Neural progenitor cell (in vitro differentiated cells): Measurements from ENCODE around the gene OR52K1. TPM values are rescaled to one million over a fixed set of nuclear protein-coding genes. Genes with fewer than 3 reads are reported as not detected.

Source experiments
- DNase-seq: peaks from one replicate; pipeline ENCODE4 v3.0.0-alpha.2; 2016; ENCODE audit warnings: low spot score
- H2AFZ ChIP-seq: fragments of 200-600 bp; sonication (generic); replicated peaks from 2 replicates; pipeline ENCODE4 v1.6.1; 2016; ENCODE audit warnings: antibody characterized with exemption
- H3F3A ChIP-seq: fragments of 200-600 bp; sonication (generic); 2 replicates; pipeline ENCODE4 v1.6.1; 2016; ENCODE audit warnings: antibody characterized with exemption, low read depth
- H3K27ac ChIP-seq: fragments of 200-600 bp; sonication (generic); 2 replicates; pipeline ENCODE4 v1.5.1; 2016; ENCODE audit warnings: mild to moderate bottlenecking
- H3K27me3 ChIP-seq: fragments of 200-600 bp; sonication (generic); 2 replicates; pipeline ENCODE4 v1.6.1; 2016; ENCODE audit warnings: mild to moderate bottlenecking, moderate library complexity
- H3K36me3 ChIP-seq: fragments of 200-600 bp; sonication (generic); 2 replicates; pipeline ENCODE4 v1.5.1; 2016
- H3K4me1 ChIP-seq: fragments of 200-600 bp; sonication (generic); 2 replicates; pipeline ENCODE4 v1.6.1; 2016; ENCODE audit warnings: mixed run types
- H3K4me2 ChIP-seq: fragments of 200-600 bp; sonication (generic); 2 replicates; pipeline ENCODE4 v1.6.1; 2016
- H3K4me3 ChIP-seq: fragments of 200-600 bp; sonication (generic); 2 replicates; pipeline ENCODE4 v1.5.1; 2016
- H3K79me2 ChIP-seq: fragments of 200-600 bp; sonication (generic); 2 replicates; pipeline ENCODE4 v1.6.1; 2016; ENCODE audit warnings: low read depth
- H3K9ac ChIP-seq: fragments of 200-600 bp; sonication (generic); 2 replicates; pipeline ENCODE4 v1.6.1; 2016
- H3K9me3 ChIP-seq: fragments of 200-600 bp; sonication (generic); 2 replicates; pipeline ENCODE4 v1.5.1; 2016; ENCODE audit warnings: low read depth
- H4K20me1 ChIP-seq: fragments of 200-600 bp; sonication (generic); 2 replicates; pipeline ENCODE4 v1.6.1; 2016; ENCODE audit warnings: low read depth
- H3K27ac Mint-ChIP-seq: 3 replicates; pipeline ENCODE4 v1.8.0; 2021; ENCODE audit warnings: mixed read lengths
- H3K27me3 Mint-ChIP-seq: 2 replicates; pipeline ENCODE4 v1.8.0; 2022; ENCODE audit warnings: low read depth, mild to moderate bottlenecking, inconsistent platforms, moderate library complexity, mixed read lengths; ENCODE audit not compliant: insufficient read depth
- H3K36me3 Mint-ChIP-seq: 3 replicates; pipeline ENCODE4 v1.8.0; 2021; ENCODE audit warnings: mixed read lengths
- H3K4me1 Mint-ChIP-seq: 3 replicates; pipeline ENCODE4 v1.8.0; 2021; ENCODE audit warnings: mixed read lengths
- H3K4me3 Mint-ChIP-seq: 3 replicates; pipeline ENCODE4 v1.8.0; 2021; ENCODE audit warnings: mild to moderate bottlenecking, moderate library complexity, mixed read lengths
- H3K9me3 Mint-ChIP-seq: 3 replicates; pipeline ENCODE4 v1.8.0; 2020; ENCODE audit warnings: mixed read lengths
- CTCF ChIP-seq: fragments of 200-600 bp; sonication (generic); IDR thresholded peaks from 2 replicates; pipeline ENCODE4 v1.5.1; 2017; ENCODE audit warnings: antibody characterized with exemption, mild to moderate bottlenecking
- EZH2 ChIP-seq: fragments of 200-600 bp; sonication (generic); IDR thresholded peaks from 2 replicates; pipeline ENCODE4 v1.6.1; 2017; ENCODE audit warnings: antibody characterized with exemption, mild to moderate bottlenecking, moderate library complexity
- EZH2phosphoT487 ChIP-seq: fragments of 200-600 bp; sonication (generic); IDR thresholded peaks from 2 replicates; pipeline ENCODE4 v1.6.1; 2017; ENCODE audit warnings: antibody characterized with exemption
- total RNA-seq: library from RNA; depleted of rRNA; stranded (reverse); fragments of >200 nt; gene quantifications from 2 replicates; pipeline ENCODE4 v1.2.3, GENCODE V29; 2015; ENCODE audit warnings: low replicate concordance

The OR52K1 gene
- total RNA-seq, 1 donor from 2014 or later, result not detected

DNA sequence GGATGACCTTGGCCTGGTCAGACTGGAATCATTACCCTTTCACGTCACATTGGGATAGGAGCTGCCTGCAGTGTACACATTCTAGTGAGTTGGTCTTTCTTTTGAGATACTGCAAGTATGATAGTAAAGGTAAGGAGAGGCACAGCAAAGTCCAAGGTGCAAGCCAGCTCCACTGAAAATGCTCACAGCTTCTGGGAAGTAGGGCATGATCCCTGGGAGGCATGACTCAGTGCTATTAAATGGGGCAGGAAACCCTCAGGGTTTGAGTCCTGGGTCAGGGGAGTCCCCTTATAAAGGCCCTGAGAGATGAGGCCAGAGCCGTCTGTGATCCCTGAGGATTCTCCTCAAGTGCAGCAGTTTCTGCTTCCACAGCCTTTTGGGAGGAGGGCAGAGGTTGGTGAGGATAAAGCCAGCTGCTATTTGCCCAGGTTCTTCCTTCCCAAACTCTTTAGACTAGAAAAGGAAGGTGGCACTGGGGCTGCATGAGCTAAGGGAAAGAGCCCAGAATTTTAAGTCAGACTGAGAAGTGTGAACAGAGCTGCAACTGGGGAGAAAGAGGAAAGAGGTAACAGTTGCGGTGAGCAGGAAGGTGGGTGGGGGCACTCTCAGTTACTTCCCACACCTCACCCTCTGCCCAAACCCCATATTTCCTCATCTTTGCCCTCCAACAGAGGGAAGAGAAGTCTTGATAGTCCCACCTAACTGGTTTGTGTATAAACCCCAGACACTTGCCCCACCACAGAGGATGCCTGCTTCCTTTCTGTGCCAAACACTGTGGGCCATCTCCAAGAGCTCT, 14.4 kb upstream of the OR52K1 start:
- peaks cover 3% of the 10 kb centered on the region for H3K27me3 Mint-ChIP-seq
- Histone ChIP-seq H3K79me2 (no peaks in the 10 kb centered on the region), H3K36me3 (no peaks in the 10 kb centered on the region), H2AFZ (no peak overlapping the region), H3K27me3 (no peaks in the 10 kb centered on the region), H3K9me3 (no peaks in the 10 kb centered on the region), H3K4me3 (no peak overlapping the region), H3K4me1 (peaks cover 18% of the 10 kb centered on the region), H3K9ac (no peak overlapping the region), H3K27ac (no peak overlapping the region), H3F3A (no peaks in the 10 kb centered on the region), H3K4me2 (no peak overlapping the region), H4K20me1 (no peaks in the 10 kb centered on the region)
- no peaks in the 10 kb centered on the region for H3K36me3 Mint-ChIP-seq
- no peak overlapping the region for H3K27ac Mint-ChIP-seq
- H3K9me3 Mint-ChIP-seq, result peaks cover 8% of the 10 kb centered on the region
- H3K4me1 Mint-ChIP-seq, result peaks cover 2% of the 10 kb centered on the region
- DNase-seq, result no peak
- H3K4me3 Mint-ChIP-seq, result no peak overlapping the region
- TF ChIP-seq CTCF (no peak), EZH2phosphoT487 (no peak), EZH2 (no peak)

DNA sequence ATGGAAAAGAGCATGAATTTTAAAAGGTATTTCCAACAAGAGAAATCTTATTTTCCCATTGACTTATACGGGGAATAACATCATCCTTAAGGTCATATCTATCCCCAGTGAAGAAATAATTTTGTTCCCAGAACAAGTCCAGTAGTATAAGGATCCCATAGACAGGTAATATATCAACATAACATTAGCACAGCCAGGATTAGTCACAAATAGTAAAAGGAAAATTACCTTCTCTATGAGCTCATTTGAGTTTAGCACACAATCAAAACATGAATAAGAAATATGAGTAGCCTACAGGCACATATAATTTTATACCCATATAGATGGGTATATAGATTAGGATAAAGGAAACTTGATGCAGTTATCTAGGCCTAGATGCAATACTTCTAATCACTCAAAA, 2.8 kb upstream of the OR52K1 start:
- Histone ChIP-seq H3K9ac (no peak overlapping the region), H3K4me1 (no peaks in the 10 kb centered on the region), H3K4me3 (no peak overlapping the region), H3K27ac (no peak overlapping the region), H3K9me3 (no peaks in the 10 kb centered on the region), H4K20me1 (no peaks in the 10 kb centered on the region), H3K27me3 (no peaks in the 10 kb centered on the region), H2AFZ (no peak overlapping the region), H3F3A (no peaks in the 10 kb centered on the region), H3K4me2 (no peak overlapping the region), H3K36me3 (no peaks in the 10 kb centered on the region), H3K79me2 (no peaks in the 10 kb centered on the region)
- TF ChIP-seq EZH2phosphoT487, result no peak
- no peak for TF ChIP-seq CTCF
- no peak for TF ChIP-seq EZH2
- Mint-ChIP-seq H3K9me3 (no peaks in the 10 kb centered on the region), H3K4me1 (no peaks in the 10 kb centered on the region), H3K27ac (no peak overlapping the region), H3K36me3 (no peaks in the 10 kb centered on the region), H3K4me3 (no peak overlapping the region), H3K27me3 (no peaks in the 10 kb centered on the region)
- no peak for DNase-seq

- no peaks in the 10 kb centered on the region for H3K9me3 ChIP-seq
- Mint-ChIP-seq H3K9me3 (no peaks in the 10 kb centered on the region), H3K27me3 (no peaks in the 10 kb centered on the region), H3K4me3 (no peak overlapping the region), H3K4me1 (no peaks in the 10 kb centered on the region), H3K27ac (no peak overlapping the region), H3K36me3 (no peaks in the 10 kb centered on the region)
- no peaks in the 10 kb centered on the region for H3K79me2 ChIP-seq
- H3K36me3 ChIP-seq, result no peaks in the 10 kb centered on the region
- DNase-seq, result no peak
- H3K9ac ChIP-seq, result no peak overlapping the region
- no peak overlapping the region for H3K4me2 ChIP-seq
- no peak overlapping the region for H3K27ac ChIP-seq
- no peaks in the 10 kb centered on the region for H3K27me3 ChIP-seq
- H3K4me1 ChIP-seq, result no peaks in the 10 kb centered on the region
- no peaks in the 10 kb centered on the region for H3F3A ChIP-seq
- H4K20me1 ChIP-seq, result no peaks in the 10 kb centered on the region
- H2AFZ ChIP-seq, result no peak overlapping the region
- TF ChIP-seq EZH2phosphoT487, result no peak
- TF ChIP-seq EZH2, result no peak
- TF ChIP-seq CTCF, result no peak
- no peak overlapping the region for H3K4me3 ChIP-seq
These were observed 1.7 kb upstream of the OR52K1 start for GRCh38 chr11:4480577-4481239.
